ENCODE results near the gene GJD3.

GJD3 gene

DNA sequence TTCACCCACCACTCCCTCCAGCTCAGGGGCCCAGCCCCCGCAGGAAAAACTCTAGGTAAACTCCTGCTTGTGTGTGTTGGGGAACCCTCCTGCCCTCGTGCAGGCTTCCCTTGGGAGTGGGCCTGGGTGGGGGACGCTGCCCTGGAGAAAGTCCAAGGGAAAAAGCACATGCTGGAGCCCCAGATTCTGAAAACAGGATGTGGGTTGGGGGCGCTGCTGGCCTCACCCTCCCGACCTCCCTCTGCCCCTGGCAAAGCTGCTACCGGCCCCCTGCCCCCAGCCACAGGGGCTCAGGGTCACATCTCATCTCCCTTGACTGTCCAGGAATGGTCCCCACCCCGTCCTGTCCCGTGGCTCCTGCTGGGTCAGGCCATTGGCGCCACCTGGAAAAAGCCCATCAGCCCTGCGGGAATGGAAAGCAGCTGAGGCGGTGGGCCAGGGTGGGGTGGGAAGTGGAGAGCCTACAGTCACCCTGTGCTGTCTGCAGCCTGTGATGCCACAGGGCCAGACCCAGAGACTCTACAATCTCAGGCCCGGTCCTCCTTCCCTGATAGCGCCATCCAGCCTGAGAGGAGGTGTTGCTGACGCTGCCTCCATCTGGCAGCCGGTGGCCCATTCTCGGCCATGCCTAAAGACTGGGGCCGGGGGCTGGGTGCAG is 2.5 kb upstream of the GJD3 start:
- no peak for DNase-seq

DNA sequence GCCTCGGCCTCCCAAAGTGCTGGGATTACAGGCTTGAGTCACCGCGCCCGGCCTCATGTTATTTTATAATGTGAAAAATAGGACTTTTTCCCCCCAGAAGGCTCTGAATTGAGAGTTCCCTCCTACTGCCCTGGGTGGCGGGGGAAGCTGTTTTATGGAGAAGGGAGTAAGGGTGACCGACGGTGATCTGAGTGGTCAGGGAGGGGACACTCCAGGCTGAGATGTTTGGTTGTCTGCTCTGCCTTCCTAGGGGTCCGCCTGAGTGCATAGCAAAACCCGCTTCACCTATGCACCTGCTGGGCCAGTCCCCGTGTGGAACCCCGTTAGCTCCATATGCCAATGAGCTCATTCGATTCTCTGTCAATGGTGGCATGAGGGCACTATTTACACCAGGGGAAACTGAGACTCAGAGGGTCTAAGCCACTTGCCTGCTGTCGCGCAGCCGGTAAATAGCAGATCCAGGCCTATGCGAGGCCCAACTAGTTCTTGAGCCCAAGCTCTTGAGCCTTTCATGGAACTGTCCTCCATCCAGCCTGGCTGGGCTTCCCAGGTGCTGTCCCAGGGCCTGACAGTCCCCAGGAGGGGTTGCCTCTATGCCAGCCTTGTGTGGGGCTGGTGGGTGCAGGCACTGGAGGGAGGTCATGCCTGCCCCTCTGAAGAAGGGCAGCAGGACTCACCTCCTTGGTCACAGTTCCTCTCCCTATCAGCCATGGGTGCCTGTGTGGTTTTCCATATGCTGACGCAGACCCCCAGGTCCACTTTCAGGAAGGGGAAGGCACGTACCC is 1.7 kb upstream of the GJD3 start:
- DNase-seq: no peak

DNA sequence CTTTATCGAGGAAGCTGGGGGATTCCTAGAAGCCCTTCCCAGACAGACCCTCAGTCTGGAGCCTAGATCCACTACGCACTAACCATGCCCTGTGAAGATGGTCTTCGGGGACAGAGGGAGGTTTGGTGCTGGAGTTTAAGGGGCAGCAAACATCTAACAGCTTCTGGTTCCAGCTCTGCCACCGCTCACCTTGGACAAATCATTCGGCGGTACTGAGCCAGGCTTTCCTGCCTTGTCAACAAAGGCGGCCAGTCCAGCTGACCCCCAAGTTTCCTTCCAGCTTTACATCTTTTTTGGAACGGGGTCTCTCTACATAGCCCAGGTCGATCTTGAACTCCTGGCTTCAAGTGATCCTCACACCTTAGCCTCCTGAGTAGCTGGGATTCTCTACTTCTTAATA is 369 bp upstream of the GJD3 start:
- no peak for DNase-seq

DNA sequence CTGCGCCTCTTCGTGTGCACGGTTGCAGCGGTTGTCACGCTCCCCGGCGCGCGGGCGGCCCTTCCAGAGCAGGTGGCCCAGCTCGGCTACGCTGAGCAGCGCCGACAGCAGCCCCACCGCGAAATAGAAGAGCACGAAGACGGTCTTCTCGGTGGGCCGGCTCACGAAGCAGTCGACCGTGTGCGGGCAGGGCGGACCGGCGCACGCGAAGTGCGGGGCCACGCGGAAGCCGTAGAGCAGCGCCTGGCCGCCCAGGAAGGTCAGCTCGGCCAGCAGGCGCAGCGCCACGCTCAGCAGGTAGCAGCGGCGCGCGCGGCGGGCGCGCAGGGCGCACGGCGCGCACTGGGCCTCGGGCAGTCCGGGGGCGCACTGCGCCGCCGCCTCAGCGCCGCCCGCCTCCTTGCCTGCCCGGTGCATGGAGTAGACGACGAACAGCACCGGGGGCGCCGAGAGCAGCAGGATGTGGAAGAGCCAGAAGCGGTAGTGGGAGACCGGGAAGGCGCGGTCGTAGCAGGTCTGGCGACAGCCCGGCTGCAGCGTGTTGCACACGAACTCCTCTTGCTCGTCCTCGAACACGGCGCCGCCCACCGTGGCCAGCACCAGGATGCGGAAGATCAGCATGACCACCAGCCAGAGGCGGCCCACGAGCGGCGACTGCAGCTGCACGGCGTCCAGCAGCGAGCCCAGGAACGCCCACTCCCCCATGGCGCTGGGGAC is 1.3 kb downstream of the GJD3 start:
- DNase-seq: peak; percentile 29 to 58 (median 35)

DNA sequence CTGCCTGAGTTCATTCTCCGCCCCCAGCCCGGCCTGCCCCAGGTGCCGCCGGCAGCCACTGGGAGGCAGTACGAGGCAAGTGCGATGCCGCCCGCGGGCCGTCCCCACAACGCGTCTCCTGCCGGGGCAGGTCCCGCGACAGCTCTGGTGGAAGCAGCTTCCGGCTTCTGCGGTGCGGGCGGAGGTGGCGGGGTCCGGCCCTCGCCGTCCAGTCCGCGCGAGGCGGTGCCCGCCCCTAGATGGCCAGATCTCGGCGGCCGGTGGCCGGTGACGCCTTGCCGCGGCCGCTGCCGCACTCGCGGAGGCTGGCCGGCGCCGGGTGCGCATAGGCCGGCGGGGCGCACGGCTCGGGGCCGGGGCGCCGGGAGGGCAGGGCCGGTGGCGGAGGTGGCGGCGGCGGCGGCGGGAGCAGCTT is 1.8 kb downstream of the GJD3 start:
- peak; percentile 87 to 94 (median 91) for DNase-seq

DNA sequence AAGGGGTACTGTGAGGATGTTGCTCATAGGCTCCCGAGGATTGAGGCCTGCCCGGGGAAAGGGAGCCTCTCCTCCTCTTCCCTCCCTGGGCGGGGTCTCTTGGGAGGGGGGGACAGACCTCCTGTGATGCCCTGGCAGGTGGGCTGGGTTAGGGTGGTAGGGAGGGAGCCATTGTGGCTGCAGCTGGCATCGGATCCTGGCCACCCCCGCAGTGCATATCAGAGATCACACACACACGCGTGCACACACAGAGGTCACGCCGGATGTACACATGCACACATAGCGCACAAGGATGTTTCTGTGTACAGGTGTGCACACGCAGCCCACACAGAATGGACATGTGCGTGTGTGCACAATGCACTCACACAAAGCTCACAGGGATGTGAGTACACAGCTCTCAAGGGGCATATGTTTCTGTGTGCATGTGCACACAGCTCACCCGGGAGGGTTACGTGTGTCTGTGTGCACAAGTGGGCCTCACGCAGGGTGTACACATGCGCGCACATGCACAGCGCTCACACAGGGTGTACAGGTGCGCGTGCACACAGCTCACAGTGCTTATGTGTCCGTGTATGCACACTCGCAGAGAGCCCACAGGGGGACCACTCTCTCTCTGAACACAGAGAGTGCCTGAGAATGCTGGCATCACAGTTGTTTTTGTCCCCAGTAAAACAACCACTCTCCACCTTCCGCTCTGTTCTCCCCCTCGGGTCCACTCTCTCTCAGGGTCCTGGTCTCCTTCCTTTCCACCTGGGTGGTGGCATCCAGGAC is 2.4 kb downstream of the GJD3 start:
- no peak for DNase-seq

DNA sequence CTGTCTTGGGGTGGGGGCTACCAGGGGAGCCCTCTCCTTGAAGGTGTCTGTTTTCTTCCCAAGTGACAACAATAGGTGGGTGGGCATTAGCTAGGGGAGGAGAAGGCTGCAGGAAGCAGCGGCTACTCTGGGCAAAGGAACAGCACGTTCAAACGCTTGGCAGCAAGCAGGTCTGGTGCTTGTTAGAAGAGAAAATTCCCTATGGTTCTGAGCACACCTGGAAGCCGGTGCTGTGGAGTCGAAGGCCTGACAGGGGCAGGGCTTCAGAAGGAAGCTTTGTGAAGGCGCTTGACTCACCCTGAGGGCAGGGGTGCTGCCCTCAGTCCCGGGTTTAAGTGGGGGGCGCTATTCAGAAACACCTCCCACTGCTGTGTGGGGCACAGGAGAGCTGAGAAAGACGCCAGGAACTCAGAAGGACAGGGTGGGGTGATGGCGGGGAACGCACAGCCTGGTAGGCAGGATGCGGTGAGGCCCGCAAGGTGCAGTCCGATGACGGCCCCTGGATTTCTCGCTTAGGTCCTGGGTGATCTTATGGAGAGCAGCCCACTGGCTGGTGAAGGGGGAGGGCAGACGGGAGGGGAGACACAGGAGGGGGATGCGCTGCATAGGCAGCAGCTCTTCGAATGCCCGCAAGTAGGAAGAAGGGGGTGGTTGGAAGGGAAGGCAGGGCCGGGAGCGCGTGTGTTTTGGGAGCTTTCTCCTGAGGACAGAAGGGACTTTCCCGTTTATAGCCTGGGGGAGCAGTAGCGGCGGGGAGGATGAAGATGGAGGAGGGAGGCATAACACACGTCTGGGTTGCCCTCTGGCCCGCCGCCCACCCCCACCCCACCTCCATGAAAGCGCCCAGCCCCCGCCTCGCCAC is 3.2 kb downstream of the GJD3 start:
- DNase-seq: no peak

DNA sequence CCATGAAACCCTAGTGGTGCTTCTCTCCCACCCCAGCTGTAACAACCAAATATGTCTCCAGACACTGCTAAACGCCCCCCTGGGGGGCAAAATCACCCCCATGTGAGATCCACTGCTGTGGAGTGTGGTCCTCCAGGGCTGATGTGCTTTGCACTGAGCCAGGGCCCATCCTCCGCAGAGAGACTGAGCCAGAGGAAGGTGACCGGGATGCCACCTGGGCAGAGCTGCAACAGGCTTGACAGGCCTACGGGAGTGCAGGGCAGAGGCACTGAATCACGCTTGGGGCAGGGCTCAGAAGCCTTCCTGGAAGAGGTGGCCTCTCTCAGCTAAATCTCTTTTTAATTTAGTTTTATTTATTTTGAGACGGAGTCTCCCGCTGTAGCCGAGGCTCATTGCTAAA is 4.4 kb downstream of the GJD3 start:
- DNase-seq: no peak

DNA sequence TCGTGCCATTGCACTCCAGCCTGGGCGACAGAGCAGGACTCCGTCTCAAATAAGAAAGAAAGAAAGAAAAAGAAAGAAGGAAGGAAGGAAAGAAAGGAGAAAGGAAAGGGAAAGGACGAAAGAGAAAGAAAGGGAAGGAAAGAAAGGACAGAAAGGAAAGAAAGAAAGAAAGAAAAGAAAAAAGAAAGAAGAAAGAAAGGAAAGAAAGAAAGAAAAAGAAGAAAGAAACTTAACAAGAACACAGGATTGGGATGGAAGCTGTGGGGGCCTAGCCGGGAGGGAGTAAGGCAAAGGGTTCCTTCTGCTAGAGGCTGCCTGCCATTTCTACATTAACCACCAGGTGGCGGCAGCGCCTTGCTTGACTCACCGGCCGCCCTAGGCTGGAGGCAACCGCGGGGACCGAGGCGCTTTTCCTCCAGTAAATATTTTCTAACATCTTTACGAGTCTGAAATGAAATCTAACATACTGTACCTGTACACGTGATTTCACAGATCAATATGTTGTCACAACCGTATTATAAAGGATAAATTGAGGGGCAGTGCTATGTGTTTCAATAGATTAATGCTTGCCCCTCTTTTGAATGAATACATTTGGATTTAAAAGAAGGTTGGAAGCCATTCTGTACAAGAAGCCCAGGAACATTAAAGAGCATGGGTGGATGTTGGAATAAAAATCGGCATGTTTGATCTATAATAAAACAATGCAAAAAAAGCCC is 6.1 kb downstream of the GJD3 start:
- DNase-seq: peak; percentile 91 to 96 (median 95)

DNA sequence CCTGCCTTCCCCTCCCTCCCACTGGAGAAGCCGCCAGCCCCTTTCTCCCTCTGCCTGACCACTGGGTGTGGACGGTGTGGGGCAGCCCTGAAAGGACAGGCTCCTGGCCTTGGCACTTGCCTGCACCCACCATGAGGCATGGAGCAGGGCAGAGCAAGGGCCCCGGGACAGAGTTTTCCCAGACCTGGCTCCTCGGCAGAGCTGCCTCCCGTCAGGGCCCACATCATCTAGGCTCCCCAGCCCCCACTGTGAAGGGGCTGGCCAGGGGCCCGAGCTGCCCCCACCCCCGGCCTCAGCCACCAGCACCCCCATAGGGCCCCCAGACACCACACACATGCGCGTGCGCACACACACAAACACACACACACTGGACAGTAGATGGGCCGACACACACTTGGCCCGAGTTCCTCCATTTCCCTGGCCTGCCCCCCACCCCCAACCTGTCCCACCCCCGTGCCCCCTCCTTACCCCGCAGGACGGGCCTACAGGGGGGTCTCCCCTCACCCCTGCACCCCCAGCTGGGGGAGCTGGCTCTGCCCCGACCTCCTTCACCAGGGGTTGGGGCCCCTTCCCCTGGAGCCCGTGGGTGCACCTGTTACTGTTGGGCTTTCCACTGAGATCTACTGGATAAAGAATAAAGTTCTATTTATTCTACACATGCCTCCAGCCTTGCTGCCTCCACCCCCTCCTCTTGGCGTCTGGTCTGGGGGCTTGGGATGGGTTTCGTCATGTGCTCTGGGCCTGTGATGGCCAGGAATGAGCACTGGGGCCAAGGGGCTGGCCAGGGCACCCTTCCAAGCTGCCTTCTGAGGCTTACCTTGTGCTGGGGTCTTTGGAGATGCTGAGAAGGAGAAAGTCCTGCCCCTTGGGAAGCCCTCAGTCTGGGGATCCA is 7.3 kb downstream of the GJD3 start:
- DNase-seq: no peak

DNA sequence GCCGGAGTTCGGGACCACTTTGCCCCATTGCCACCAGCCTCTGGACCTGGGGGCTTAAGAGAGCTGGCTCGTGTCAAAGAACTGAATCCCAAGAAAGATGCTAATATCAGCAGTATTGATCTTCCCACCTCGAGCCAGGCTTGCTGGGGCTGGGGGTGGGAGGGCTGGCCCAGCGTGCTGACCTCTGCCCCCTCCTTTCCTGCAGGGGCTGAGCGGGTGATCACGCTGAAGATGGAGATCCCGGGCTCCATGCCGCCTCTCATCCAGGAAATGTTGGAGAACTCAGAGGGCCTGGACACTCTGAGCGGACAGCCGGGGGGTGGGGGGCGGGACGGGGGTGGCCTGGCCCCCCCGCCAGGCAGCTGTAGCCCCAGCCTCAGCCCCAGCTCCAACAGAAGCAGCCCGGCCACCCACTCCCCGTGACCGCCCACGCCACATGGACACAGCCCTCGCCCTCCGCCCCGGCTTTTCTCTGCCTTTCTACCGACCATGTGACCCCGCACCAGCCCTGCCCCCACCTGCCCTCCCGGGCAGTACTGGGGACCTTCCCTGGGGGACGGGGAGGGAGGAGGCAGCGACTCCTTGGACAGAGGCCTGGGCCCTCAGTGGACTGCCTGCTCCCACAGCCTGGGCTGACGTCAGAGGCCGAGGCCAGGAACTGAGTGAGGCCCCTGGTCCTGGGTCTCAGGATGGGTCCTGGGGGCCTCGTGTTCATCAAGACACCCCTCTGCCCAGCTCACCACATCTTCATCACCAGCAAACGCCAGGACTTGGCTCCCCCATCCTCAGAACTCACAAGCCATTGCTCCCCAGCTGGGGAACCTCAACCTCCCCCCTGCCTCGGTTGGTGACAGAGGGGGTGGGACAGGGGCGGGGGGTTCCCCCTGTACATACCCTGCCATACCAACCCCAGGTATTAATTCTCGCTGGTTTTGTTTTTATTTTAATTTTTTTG is 8.5 kb downstream of the GJD3 start:
- DNase-seq: no peak

DNA sequence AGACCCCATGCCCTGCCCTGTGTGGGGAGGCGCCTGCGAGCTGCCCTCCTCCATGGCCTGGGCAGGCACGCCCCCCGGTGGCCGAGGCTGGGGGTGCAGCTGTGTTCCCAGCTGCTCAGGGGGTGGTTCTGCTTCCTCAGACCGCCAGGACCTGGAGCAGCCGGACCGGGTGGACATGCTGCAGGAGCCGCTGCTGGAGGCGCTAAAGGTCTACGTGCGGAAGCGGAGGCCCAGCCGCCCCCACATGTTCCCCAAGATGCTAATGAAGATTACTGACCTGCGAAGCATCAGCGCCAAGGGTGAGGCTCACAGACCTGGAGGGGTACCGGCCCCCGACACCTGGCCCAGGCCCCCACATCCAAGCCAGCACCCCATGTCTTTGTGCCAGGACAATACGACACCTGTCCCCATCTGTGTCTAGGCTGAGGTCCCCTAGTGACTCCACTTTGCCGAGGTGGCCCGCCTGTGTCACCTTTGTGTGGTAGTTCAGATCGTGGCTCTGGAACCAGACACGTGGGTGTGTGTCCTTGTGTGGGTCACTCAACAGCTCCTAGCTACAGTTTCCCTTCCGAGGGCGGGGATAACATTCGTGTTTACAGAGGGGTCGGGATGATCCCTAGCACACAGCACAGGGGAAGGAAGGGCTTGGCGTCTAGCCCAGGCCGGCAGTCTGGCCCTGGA is 9.3 kb downstream of the GJD3 start:
- DNase-seq: peak; percentile 76 to 84 (median 80)

DNA sequence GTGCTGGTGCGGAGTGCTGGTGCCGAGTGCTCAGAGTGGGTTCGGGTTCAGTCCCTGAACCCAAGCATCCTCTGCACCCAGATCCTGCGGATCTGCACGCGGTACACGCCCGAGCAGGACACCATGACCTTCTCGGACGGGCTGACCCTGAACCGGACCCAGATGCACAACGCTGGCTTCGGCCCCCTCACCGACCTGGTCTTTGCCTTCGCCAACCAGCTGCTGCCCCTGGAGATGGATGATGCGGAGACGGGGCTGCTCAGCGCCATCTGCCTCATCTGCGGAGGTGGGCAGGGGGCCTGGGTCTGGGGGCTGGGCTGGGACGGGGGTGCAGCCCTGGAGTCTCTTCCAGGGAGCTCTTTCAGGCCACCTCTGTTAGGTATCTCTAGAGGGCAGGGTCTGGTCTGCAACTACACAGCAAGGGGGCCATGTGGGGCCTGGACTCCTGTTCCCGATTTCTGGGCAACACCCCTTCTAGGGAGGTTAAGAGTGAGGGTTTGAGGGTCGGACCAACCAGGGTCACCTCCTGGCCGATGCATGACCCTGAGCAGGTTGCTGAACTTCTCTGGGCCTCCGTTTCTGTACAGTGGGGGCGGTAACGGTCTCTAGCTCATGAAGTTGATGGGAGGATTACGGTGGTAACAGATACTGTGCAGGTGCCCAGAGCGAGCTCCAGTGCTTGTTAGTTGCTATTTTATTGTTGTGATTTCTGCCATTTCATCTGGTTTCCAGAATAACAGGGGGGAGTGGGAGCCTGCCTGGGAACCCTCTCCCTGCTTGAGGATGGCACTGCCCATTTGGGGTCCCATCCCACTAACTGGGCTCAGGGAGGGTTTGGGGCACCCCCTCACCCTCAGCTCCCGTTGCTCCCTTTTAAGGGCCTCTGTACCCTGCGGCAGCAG is 10.1 kb downstream of the GJD3 start:
- no peak for DNase-seq

DNA sequence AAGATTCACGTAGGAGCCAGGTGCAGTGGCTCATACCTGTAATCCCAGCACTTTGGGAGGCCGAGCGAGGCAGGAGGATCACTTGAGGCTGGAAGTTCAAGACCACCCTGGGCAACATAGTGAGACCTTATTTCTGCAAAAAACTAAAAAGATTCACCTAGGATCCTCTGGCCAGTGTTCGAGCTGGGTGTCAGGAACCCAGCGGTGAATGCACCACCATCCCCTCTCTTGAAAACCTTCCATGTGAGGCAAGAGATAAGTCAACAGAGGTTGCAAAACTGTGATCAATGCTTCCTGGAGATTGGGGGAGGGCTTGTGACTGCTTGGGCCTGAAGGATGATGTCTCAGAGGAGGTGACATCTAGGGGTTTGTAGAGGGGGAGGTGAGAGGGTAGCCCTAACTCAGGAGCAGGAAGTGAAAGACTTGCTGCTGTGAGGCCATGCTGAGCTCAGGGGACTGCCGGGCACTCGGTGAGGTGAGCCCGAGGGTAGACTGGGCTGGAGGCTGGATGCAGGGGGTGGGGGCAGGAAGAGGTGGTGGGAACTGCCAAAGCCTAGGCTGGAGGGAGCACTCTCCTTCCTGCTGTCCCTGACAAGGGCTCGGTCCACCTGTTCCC is 11.7 kb downstream of the GJD3 start:
- DNase-seq: peak; percentile 28 to 40 (median 34)

DNA sequence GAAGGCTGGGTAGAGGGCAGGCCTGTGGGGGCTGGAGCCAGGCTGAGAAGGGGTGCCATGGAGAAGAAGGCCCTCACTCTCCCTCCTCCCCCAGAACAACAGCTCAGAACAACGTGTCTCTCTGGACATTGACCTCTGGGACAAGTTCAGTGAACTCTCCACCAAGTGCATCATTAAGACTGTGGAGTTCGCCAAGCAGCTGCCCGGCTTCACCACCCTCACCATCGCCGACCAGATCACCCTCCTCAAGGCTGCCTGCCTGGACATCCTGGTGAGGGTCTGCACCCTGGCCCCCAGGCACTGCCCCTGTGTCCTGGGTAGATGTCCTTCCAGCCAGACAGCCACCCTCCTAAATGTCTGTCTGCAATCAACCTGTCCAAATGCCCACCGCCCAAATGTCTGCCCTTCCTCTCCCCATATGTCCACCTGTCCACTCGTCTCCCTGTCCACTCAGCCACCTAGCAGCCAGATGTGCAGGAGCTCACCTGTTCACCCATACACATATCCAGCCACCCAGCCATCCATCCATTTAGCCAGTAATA is 12.2 kb downstream of the GJD3 start:
- DNase-seq: no peak

DNA sequence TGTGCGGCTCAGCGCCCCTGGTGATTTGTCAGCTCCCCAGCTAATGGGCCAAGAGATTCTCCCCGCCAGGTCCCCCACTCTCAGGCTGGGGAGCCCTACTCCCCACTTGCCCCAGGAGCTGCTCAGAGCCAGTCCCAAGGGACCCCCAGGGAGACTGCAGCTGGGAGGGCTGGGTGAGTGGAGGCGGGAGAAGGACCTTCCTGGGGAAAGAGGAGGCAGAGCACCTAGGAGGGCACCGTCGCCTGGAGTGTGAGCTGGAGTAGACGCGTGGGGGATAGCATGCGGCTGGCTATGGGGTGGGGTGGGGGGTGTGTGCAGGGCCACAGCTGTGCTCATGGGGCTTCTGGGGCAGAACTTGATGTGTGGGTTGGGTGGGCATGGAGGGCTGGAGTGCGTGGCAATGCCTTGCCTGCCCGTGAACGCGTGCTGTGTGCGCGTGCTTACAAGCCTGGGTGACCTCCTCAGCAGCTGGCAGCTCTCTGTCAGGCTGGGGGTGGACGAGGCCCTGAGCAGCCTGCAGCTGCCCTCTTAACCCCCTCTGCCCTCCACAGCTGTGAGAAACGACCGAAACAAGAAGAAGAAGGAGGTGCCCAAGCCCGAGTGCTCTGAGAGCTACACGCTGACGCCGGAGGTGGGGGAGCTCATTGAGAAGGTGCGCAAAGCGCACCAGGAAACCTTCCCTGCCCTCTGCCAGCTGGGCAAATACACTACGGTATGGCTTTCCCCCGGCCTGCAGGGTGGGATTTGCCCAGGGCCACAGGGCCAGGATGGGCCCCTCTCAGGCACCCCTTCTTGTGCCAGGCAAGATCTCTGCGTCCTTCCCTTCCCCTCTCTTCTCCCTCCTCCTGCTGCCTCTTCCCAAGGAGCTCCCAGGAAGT is 12.9 kb downstream of the GJD3 start:
- DNase-seq: no peak
